Activated CD8-positive, alpha-beta memory T cell treated with anti-CD3 and anti-CD28 coated beads, Interleukin-2, amount 50 U/mL, for 1 hour (primary cell): ENCODE data around the gene ASIC1.
A peak's percentile ranks its signal among the peaks of the same experiment; 100 is the strongest.
"Not testable (repeated sequence)": the region's sequence is repeated elsewhere in the genome, so short reads cannot be mapped to it uniquely, and the experiment has no call there.

ENCODE experiments used
- DNase-seq: peaks from one replicate; pipeline ENCODE4 v3.0.0-alpha.2; 2020; ENCODE audit errors: extremely low read depth

Gene ASIC1

GRCh38 chr12:50057000-50057841 lies at the start of gene ASIC1:
Gene ASIC1, plus strand, starts transcription at chr12:50057596. Its CDS starts 1,171 bp downstream, at chr12:50058767.
- no peak for DNase-seq

GRCh38 chr12:50013361-50014147 lies 43.8 kb upstream of the ASIC1 start:
- no peak for DNase-seq

GRCh38 chr12:50014342-50014741 lies 43.1 kb upstream of the ASIC1 start:
- DNase-seq: no peak

- no peak for DNase-seq
These were observed 40.6 kb upstream of the ASIC1 start for GRCh38 chr12:50016501-50017475.

GRCh38 chr12:50017641-50018040 lies 39.8 kb upstream of the ASIC1 start:
- no peak for DNase-seq

- DNase-seq: no peak
These were observed 39.2 kb upstream of the ASIC1 start for GRCh38 chr12:50018154-50018553.

GRCh38 chr12:50018968-50019367 lies 38.4 kb upstream of the ASIC1 start:
- DNase-seq: no peak

GRCh38 chr12:50019524-50019923 lies 37.9 kb upstream of the ASIC1 start:
- DNase-seq: no peak

GRCh38 chr12:50021031-50021430 lies 36.4 kb upstream of the ASIC1 start:
- DNase-seq: no peak

GRCh38 chr12:50022903-50023302 lies 34.5 kb upstream of the ASIC1 start:
- DNase-seq: no peak

GRCh38 chr12:50024227-50024626 lies 33.2 kb upstream of the ASIC1 start:
- no peak for DNase-seq

- DNase-seq: no peak
These were observed 32.6 kb upstream of the ASIC1 start for GRCh38 chr12:50024805-50025186.

GRCh38 chr12:50025187-50026059 lies 32.0 kb upstream of the ASIC1 start, which contains the start of gene RACGAP1:
Gene RACGAP1, minus strand, starts transcription at chr12:50025494. Its CDS starts 8,779 bp downstream, at chr12:50016715.
- peak; percentile 94 for DNase-seq

GRCh38 chr12:50026691-50027090 lies 30.7 kb upstream of the ASIC1 start:
- DNase-seq: no peak

GRCh38 chr12:50030449-50030848 lies 26.9 kb upstream of the ASIC1 start:
- DNase-seq: not testable (repeated sequence)

- DNase-seq: no peak
These were observed 24.9 kb upstream of the ASIC1 start for GRCh38 chr12:50032515-50032853.

GRCh38 chr12:50032854-50033581 lies 24.4 kb upstream of the ASIC1 start:
- no peak for DNase-seq

- no peak for DNase-seq
These were observed 19.1 kb upstream of the ASIC1 start for GRCh38 chr12:50038336-50038735.

GRCh38 chr12:50039151-50039835 lies 18.1 kb upstream of the ASIC1 start:
- no peak for DNase-seq
